Panc1 (cell line): ENCODE data around the gene CACNB1. TPM values are rescaled to one million over a fixed set of nuclear protein-coding genes. Genes with fewer than 3 reads are reported as not detected.
A peak's percentile ranks its signal among the peaks of the same experiment; 100 is the strongest.

Experiments
- ATAC-seq: fragments of 200-7000 bp; cut with Tn5 transposase; 2 replicates; pipeline ENCODE4 v1.9.1; 2020; ENCODE audit warnings: mild to moderate bottlenecking, moderate library complexity
- BruUV-seq: library from RNA; stranded (reverse); fragments of 400-500 nt; replicated peaks from 2 replicates; lab custom pipeline; 2021; lab: Mats Ljungman, UMichigan
- CTCF ChIA-PET: fragments of 300-600 bp; sonication (Branson Sonifier 250); formaldehyde crosslinking; loops from one replicate; lab custom pipeline; 2022; ENCODE audit warnings: antibody characterized with exemption; lab: Charles Lee
- POLR2A ChIA-PET: fragments of 300-600 bp; sonication (Branson Sonifier 250); formaldehyde crosslinking; loops from one replicate; lab custom pipeline; 2022; ENCODE audit warnings: antibody characterized with exemption; lab: Charles Lee
- DNase-seq: peaks from one replicate; pipeline ENCODE4 v3.0.0-alpha.2; 2010; ENCODE audit warnings: low read depth, low spot score
- H3K27ac ChIP-seq: 2 replicates; pipeline ENCODE4 v1.5.1; 2011; ENCODE audit warnings: mild to moderate bottlenecking, low read length, inconsistent platforms
- H3K27me3 ChIP-seq: fragments of 200-500 bp; sonication (Bioruptor generic); 2 replicates; pipeline ENCODE4 v1.6.0; 2014; ENCODE audit warnings: low read length, inconsistent platforms; ENCODE audit not compliant: control insufficient read depth, insufficient read depth
- H3K36me3 ChIP-seq: fragments of 200-500 bp; sonication (Bioruptor generic); 2 replicates; pipeline ENCODE4 v1.5.1; 2014; ENCODE audit warnings: inconsistent platforms, mild to moderate bottlenecking, low read length, moderate library complexity; ENCODE audit not compliant: control insufficient read depth, insufficient read depth
- H3K4me1 ChIP-seq: 2 replicates; pipeline ENCODE4 v1.5.1; 2011; ENCODE audit warnings: inconsistent platforms, mild to moderate bottlenecking, low read length, moderate library complexity; ENCODE audit not compliant: control insufficient read depth, insufficient read depth
- H3K4me3 ChIP-seq, 2 experiments: 2 replicates each; pipeline ENCODE4 v1.5.1; 2011 to 2012; ENCODE audit warnings: low read depth in 2 of 2, low read length in 2 of 2, mild to moderate bottlenecking in 2 of 2, inconsistent platforms in 1 of 2, moderate library complexity in 1 of 2
- H3K9me3 ChIP-seq: fragments of 200-500 bp; sonication (Bioruptor generic); 2 replicates; pipeline ENCODE4 v1.5.1; 2014; ENCODE audit warnings: low read depth, mild to moderate bottlenecking, inconsistent platforms, low read length, moderate library complexity; ENCODE audit not compliant: control insufficient read depth, insufficient read depth
- CTCF ChIP-seq: fragments of 450-650 bp; IDR thresholded peaks from 2 replicates; pipeline ENCODE4 v1.5.1; 2017; ENCODE audit warnings: mild to moderate bottlenecking
- POLR2AphosphoS5 ChIP-seq: IDR thresholded peaks from 2 replicates; pipeline ENCODE4 v1.6.1; 2012; ENCODE audit warnings: mild to moderate bottlenecking, low read depth, low read length, moderate library complexity
- REST ChIP-seq, 2 experiments: IDR thresholded peaks; 2 replicates each; pipeline ENCODE4 v1.6.1; 2011 to 2012; ENCODE audit warnings: low read depth in 2 of 2, control low read depth in 1 of 2, low read length in 1 of 2, mild to moderate bottlenecking in 1 of 2, moderate library complexity in 1 of 2; ENCODE audit not compliant: insufficient read depth in 1 of 2
- SIN3A ChIP-seq: IDR thresholded peaks from 2 replicates; pipeline ENCODE4 v1.6.1; 2012; ENCODE audit warnings: low read depth, mild to moderate bottlenecking, low read length, moderate library complexity, borderline replicate concordance; ENCODE audit not compliant: insufficient read depth
- TCF7L2 ChIP-seq: IDR thresholded peaks from 2 replicates; pipeline ENCODE4 v1.6.1; 2011; ENCODE audit warnings: mild to moderate bottlenecking, low read depth, low read length, inconsistent platforms
- in situ Hi-C: cut with HindIII; loops from 2 replicates; pipeline ENCODE4 v1.10.0; 2016; ENCODE audit warnings: low sequenced_read_pairs, low pct_unique_long_range_greater_than_20kb
- intact Hi-C: fragments of 100-400 bp; cut with micrococcal nuclease; formaldehyde crosslinking; loops from one replicate; pipeline ENCODE4 v1.10.0; 2022; ENCODE audit not compliant: unreplicated experiment
- total RNA-seq: library from RNA; stranded (reverse); gene quantifications from one replicate; pipeline ENCODE4 v1.2.1, GENCODE V29; 2021; ENCODE audit not compliant: unreplicated experiment

CACNB1 gene
- total RNA-seq, 1 experiment from 2014 or later = 14.9 TPM

GRCh38 chr17:39200957-39201510 lies 3.6 kb upstream of the CACNB1 start:
- ATAC-seq = no peak
- Histone ChIP-seq H3K4me1 (peaks cover 20% of the 10 kb centered on the region), H3K27ac (peak overlapping the region; percentile 97), H3K9me3 (no peaks in the 10 kb centered on the region), H3K36me3 (peaks cover 15% of the 10 kb centered on the region; the same call in 1 of the 2 replicates), H3K4me3 (peak overlapping the region; percentile 78 to 93), H3K27me3 (no peaks in the 10 kb centered on the region)
- CTCF ChIA-PET = no interaction called here
- no peak for TF ChIP-seq REST (IDR thresholded peaks at IDR 0.05; ENCODE audit: insufficient read depth in 1 of 2, low read depth in 2 of 2, low read length in 1 of 2)
- no peak for TF ChIP-seq CTCF
- TF ChIP-seq TCF7L2 = no peak
- peak; percentile 40; the same call in 1 of the 2 replicates for TF ChIP-seq POLR2AphosphoS5
- POLR2A ChIA-PET = no interaction called here
- no peak for DNase-seq
- no TSS peak for BruUV-seq
- intact Hi-C loops = no loop called here
- in situ Hi-C loops = no loop called here

- Histone ChIP-seq H3K27me3 (no peaks in the 10 kb centered on the region), H3K4me3 (peak within 1 kb of the TSS; percentile 78 to 93), H3K9me3 (no peaks in the 10 kb centered on the region), H3K36me3 (peaks cover 15% of the 10 kb centered on the region; the same call in 1 of the 2 replicates), H3K4me1 (peaks cover 28% of the 10 kb centered on the region), H3K27ac (peak within 1 kb of the TSS; percentile 97)
- in situ Hi-C loops = no loop called here
- no peak for TF ChIP-seq CTCF
- peak; percentile 93 for TF ChIP-seq POLR2AphosphoS5
- TF ChIP-seq REST (IDR thresholded peaks at IDR 0.05; ENCODE audit: insufficient read depth in 1 of 2, low read depth in 2 of 2, low read length in 1 of 2) = no peak
- 0 out of 2 replicates have a peak, but pooled peaks have one; percentile 6 for TF ChIP-seq SIN3A
- CTCF ChIA-PET = no interaction called here
- POLR2A ChIA-PET = interaction anchor here (0.6 to 0.8 kb wide), 4 partner anchors 40 to 144 kb away, joined by 3 to 10 read pairs (median 6); no protein-coding TSS in a partner anchor
- no peak for DNase-seq
- peak; percentile 69 for ATAC-seq
- no TSS peak for BruUV-seq
- intact Hi-C loops = no loop called here
These were observed 2.8 kb upstream of the CACNB1 start, which contains the start of gene RPL19 for GRCh38 chr17:39200070-39200879. Gene RPL19, plus strand, starts transcription at chr17:39200283. Its CDS starts 62 bp downstream, at chr17:39200345.
